Caco-2 (cell line): ENCODE data around the gene MRAS. TPM values are rescaled to one million over a fixed set of nuclear protein-coding genes. Genes with fewer than 3 reads are reported as not detected.

ENCODE experiments used
- BruUV-seq: library from RNA; stranded (reverse); fragments of 400-500 nt; replicated peaks from 2 replicates; lab custom pipeline; 2021; lab: Mats Ljungman, UMichigan
- CTCF ChIA-PET: fragments of 300-600 bp; sonication (Branson Sonifier 250); formaldehyde crosslinking; loops from one replicate; lab custom pipeline; 2022; ENCODE audit warnings: antibody characterized with exemption; lab: Charles Lee
- POLR2A ChIA-PET: fragments of 300-600 bp; sonication (Branson Sonifier 250); formaldehyde crosslinking; loops from one replicate; lab custom pipeline; 2022; ENCODE audit warnings: antibody characterized with exemption; lab: Charles Lee
- DNase-seq, 2 experiments: peaks; one replicate each; pipeline versions ENCODE4 v3.0.0 to v3.0.0-alpha.2; 2020 to 2022
- H3K27me3 ChIP-seq: replicated peaks from 2 replicates; pipeline ENCODE4 v1.6.0; 2011; ENCODE audit warnings: low read length; ENCODE audit not compliant: control insufficient read depth, insufficient read depth
- H3K36me3 ChIP-seq: 2 replicates; pipeline ENCODE4 v1.5.1; 2011; ENCODE audit warnings: low read length; ENCODE audit not compliant: control insufficient read depth, insufficient read depth
- H3K4me1 ChIP-seq: fragments of 250-450 bp; sonication (Bioruptor Pico); 2 replicates; pipeline ENCODE4 v1.5.1; 2020; ENCODE audit warnings: mild to moderate bottlenecking
- H3K4me3 ChIP-seq: 2 replicates; pipeline ENCODE4 v1.5.1; 2011; ENCODE audit warnings: low read depth, mild to moderate bottlenecking, control low read depth, low read length
- H3K9me3 ChIP-seq: fragments of 250-450 bp; sonication (Bioruptor Pico); 2 replicates; pipeline ENCODE4 v1.5.1; 2020; ENCODE audit warnings: mild to moderate bottlenecking, moderate library complexity
- H3K27ac Mint-ChIP-seq: one replicate; pipeline ENCODE4 v1.8.0; 2022; ENCODE audit warnings: mixed read lengths; ENCODE audit not compliant: unreplicated experiment
- H3K27me3 Mint-ChIP-seq: one replicate; pipeline ENCODE4 v1.8.0; 2022; ENCODE audit warnings: mixed read lengths; ENCODE audit not compliant: insufficient read depth, unreplicated experiment
- H3K36me3 Mint-ChIP-seq: one replicate; pipeline ENCODE4 v1.8.0; 2022; ENCODE audit warnings: mild to moderate bottlenecking, mixed read lengths; ENCODE audit not compliant: insufficient read depth, unreplicated experiment
- H3K4me1 Mint-ChIP-seq: one replicate; pipeline ENCODE4 v1.8.0; 2022; ENCODE audit warnings: low read depth, mixed read lengths; ENCODE audit not compliant: unreplicated experiment
- H3K4me3 Mint-ChIP-seq: one replicate; pipeline ENCODE4 v1.8.0; 2022; ENCODE audit warnings: mild to moderate bottlenecking, moderate library complexity, mixed read lengths; ENCODE audit not compliant: unreplicated experiment
- H3K9me3 Mint-ChIP-seq: one replicate; pipeline ENCODE4 v1.8.0; 2022; ENCODE audit warnings: mixed read lengths; ENCODE audit not compliant: unreplicated experiment
- CTCF ChIP-seq, 2 experiments: fragments of 200-600 bp in 1 of 2; IDR thresholded peaks; 1 replicate in 1 of 2; 2 replicates in 1 of 2; pipeline versions ENCODE4 v1.5.1 to v1.8.0; 2011 to 2022; ENCODE audit warnings: antibody characterized with exemption in 1 of 2, control low read depth in 1 of 2, inconsistent platforms in 1 of 2, low read depth in 1 of 2, low read length in 1 of 2, mild to moderate bottlenecking in 1 of 2, moderate library complexity in 1 of 2; ENCODE audit not compliant: insufficient read depth in 1 of 2, severe bottlenecking in 1 of 2, unreplicated experiment in 1 of 2
- intact Hi-C: fragments of 100-400 bp; cut with micrococcal nuclease; formaldehyde crosslinking; loops from one replicate; pipeline ENCODE4 v1.10.0; 2022; ENCODE audit not compliant: unreplicated experiment
- total RNA-seq: library from RNA; stranded (reverse); gene quantifications from 2 replicates; pipeline ENCODE4 v1.2.3, GENCODE V29; 2022

The MRAS gene
- total RNA-seq, 1 experiment from 2014 or later, result 11.4 TPM

GRCh38 chr3:138307899-138308298 lies 40.5 kb upstream of the MRAS start:
- BruUV-seq, result no TSS peak
- no peak for TF ChIP-seq CTCF (IDR thresholded peaks at IDR 0.05; ENCODE audit: insufficient read depth in 1 of 2, low read depth in 1 of 2, low read length in 1 of 2, severe bottlenecking in 1 of 2, unreplicated experiment in 1 of 2)
- Histone ChIP-seq H3K4me1 (no peaks in the 10 kb centered on the region), H3K36me3 (no peaks in the 10 kb centered on the region), H3K4me3 (no peak overlapping the region), H3K27me3 (no peaks in the 10 kb centered on the region), H3K9me3 (peaks cover 4% of the 10 kb centered on the region)
- Mint-ChIP-seq H3K27ac (no peak overlapping the region), H3K4me3 (no peak overlapping the region), H3K4me1 (no peaks in the 10 kb centered on the region), H3K9me3 (peaks cover 24% of the 10 kb centered on the region), H3K27me3 (peaks cover 25% of the 10 kb centered on the region), H3K36me3 (peaks cover 5% of the 10 kb centered on the region)
- ChIA-PET POLR2A (no interaction called here), CTCF (no interaction called here)
- intact Hi-C loops, result no loop called here
- no peak for DNase-seq

GRCh38 chr3:138308783-138309182 lies 39.6 kb upstream of the MRAS start:
- no peaks in the 10 kb centered on the region for H3K4me1 ChIP-seq
- no peak overlapping the region for H3K4me3 ChIP-seq
- no peak for TF ChIP-seq CTCF (IDR thresholded peaks at IDR 0.05; ENCODE audit: insufficient read depth in 1 of 2, low read depth in 1 of 2, low read length in 1 of 2, severe bottlenecking in 1 of 2, unreplicated experiment in 1 of 2)
- H3K27me3 Mint-ChIP-seq, result peaks cover 25% of the 10 kb centered on the region
- POLR2A ChIA-PET, result no interaction called here
- H3K36me3 Mint-ChIP-seq, result peaks cover 5% of the 10 kb centered on the region
- H3K36me3 ChIP-seq, result no peaks in the 10 kb centered on the region
- H3K9me3 Mint-ChIP-seq, result peaks cover 24% of the 10 kb centered on the region
- H3K27me3 ChIP-seq, result no peaks in the 10 kb centered on the region
- CTCF ChIA-PET, result interaction anchor here (0.6 kb wide), 1 partner anchor 270 kb away, joined by 3 read pairs; no protein-coding TSS in a partner anchor
- no peak for DNase-seq
- no TSS peak for BruUV-seq
- H3K27ac Mint-ChIP-seq, result no peak overlapping the region
- peaks cover 4% of the 10 kb centered on the region for H3K9me3 ChIP-seq
- no peak overlapping the region for H3K4me3 Mint-ChIP-seq
- intact Hi-C loops, result no loop called here
- no peaks in the 10 kb centered on the region for H3K4me1 Mint-ChIP-seq

- H3K36me3 ChIP-seq, result no peaks in the 10 kb centered on the region
- no peak overlapping the region for H3K4me3 ChIP-seq
- H3K27me3 Mint-ChIP-seq, result peaks cover 28% of the 10 kb centered on the region
- intact Hi-C loops, result no loop called here
- CTCF ChIA-PET, result no interaction called here
- no peak overlapping the region for H3K4me3 Mint-ChIP-seq
- H3K4me1 Mint-ChIP-seq, result no peaks in the 10 kb centered on the region
- H3K27ac Mint-ChIP-seq, result no peak overlapping the region
- H3K36me3 Mint-ChIP-seq, result peaks cover 5% of the 10 kb centered on the region
- TF ChIP-seq CTCF (IDR thresholded peaks at IDR 0.05; ENCODE audit: insufficient read depth in 1 of 2, low read depth in 1 of 2, low read length in 1 of 2, severe bottlenecking in 1 of 2, unreplicated experiment in 1 of 2), result no peak
- no peak for DNase-seq
- BruUV-seq, result no TSS peak
- peaks cover 4% of the 10 kb centered on the region for H3K9me3 ChIP-seq
- no peaks in the 10 kb centered on the region for H3K27me3 ChIP-seq
- H3K4me1 ChIP-seq, result no peaks in the 10 kb centered on the region
- peaks cover 24% of the 10 kb centered on the region for H3K9me3 Mint-ChIP-seq
- POLR2A ChIA-PET, result no interaction called here
Observed at GRCh38 chr3:138310494-138310893, 37.9 kb upstream of the MRAS start.
